ENCODE measurements around the gene RAET1G. TPM values are rescaled to one million over a fixed set of nuclear protein-coding genes. Genes with fewer than 3 reads are reported as not detected.

Gene RAET1G
- total RNA-seq, 2 experiments from 2014 or later: not detected

DNA sequence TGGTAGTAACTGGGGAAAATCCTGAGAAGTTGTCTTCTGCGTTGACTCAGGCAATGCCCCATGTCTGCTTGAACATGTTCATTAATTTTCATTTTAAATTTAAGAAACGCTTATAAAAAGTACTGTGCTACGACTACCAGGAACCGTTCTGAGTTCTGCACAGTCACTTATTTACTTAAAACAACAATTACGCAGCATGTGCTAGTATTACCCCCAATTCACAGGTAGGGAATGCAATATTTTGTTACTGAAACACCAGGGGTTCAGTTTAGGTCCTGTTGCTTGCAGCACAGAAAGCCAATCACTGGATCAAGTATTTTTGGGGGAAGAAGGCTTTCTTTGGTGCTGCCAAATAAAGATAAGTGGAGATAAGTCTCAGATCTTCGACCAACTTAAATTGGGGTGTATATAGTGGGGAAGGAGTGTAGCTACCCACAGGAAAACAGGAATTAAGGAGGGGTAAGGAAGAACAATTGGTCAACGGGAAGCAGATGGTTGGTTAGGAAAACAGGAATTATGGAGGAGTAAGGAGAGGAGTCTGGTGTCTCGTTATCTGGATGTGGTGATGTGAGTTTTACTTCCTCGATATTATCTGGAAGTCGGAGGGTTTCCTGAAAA, 53.5 kb downstream of the RAET1G start:
- no TSS peak for BruUV-seq (replicated peaks)
- H3K4me3 ChIP-seq (ENCODE audit: low read depth, low read length, poor library complexity, severe bottlenecking): no peak overlapping the region
- no peaks in the 10 kb centered on the region for H3K79me2 ChIP-seq (ENCODE audit: insufficient read depth, low read depth, low read length)
- intact Hi-C loops (cut with micrococcal nuclease; ENCODE audit: unreplicated experiment): no loop called here
- POLR2A ChIA-PET: interaction anchor here (0.5 kb wide), 1 partner anchor 1623 kb away, joined by 4 read pairs; no protein-coding TSS in a partner anchor
- H3K27ac ChIP-seq (ENCODE audit: low read depth, low read length, poor library complexity, severe bottlenecking): no peak overlapping the region
- H4K20me1 ChIP-seq (ENCODE audit: insufficient read depth, low read length): no peaks in the 10 kb centered on the region
- 0 out of 2 replicates have a peak, but pooled peaks cover 9% of the 10 kb centered on the region for H3K9me3 ChIP-seq (ENCODE audit: low read length)
- no peak overlapping the region for H2AFZ ChIP-seq (ENCODE audit: low read length)
- H3K4me1 ChIP-seq (ENCODE audit: insufficient read depth, low read length, poor library complexity, severe bottlenecking): peaks cover 5% of the 10 kb centered on the region
- DNase-seq (ENCODE audit: low spot score): no peak
- H3K4me2 ChIP-seq (ENCODE audit: low read length): no peak overlapping the region
- no peak for TF ChIP-seq EZH2phosphoT487 (IDR thresholded peaks at IDR 0.05; ENCODE audit: borderline replicate concordance, low read depth, low read length)
- TF ChIP-seq, protein P1, sequence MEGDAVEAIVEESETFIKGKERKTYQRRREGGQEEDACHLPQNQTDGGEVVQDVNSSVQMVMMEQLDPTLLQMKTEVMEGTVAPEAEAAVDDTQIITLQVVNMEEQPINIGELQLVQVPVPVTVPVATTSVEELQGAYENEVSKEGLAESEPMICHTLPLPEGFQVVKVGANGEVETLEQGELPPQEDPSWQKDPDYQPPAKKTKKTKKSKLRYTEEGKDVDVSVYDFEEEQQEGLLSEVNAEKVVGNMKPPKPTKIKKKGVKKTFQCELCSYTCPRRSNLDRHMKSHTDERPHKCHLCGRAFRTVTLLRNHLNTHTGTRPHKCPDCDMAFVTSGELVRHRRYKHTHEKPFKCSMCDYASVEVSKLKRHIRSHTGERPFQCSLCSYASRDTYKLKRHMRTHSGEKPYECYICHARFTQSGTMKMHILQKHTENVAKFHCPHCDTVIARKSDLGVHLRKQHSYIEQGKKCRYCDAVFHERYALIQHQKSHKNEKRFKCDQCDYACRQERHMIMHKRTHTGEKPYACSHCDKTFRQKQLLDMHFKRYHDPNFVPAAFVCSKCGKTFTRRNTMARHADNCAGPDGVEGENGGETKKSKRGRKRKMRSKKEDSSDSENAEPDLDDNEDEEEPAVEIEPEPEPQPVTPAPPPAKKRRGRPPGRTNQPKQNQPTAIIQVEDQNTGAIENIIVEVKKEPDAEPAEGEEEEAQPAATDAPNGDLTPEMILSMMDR (conservative IDR thresholded peaks at IDR 0.05; ENCODE audit: low read length): no peak
- no peaks in the 10 kb centered on the region for H3K36me3 ChIP-seq (ENCODE audit: insufficient read depth, low read length)
- CTCF ChIA-PET (ENCODE audit: unreplicated experiment): no interaction called here
- H3K9me2 ChIP-seq (ENCODE audit: insufficient read depth, low read length): no peaks in the 10 kb centered on the region

DNA sequence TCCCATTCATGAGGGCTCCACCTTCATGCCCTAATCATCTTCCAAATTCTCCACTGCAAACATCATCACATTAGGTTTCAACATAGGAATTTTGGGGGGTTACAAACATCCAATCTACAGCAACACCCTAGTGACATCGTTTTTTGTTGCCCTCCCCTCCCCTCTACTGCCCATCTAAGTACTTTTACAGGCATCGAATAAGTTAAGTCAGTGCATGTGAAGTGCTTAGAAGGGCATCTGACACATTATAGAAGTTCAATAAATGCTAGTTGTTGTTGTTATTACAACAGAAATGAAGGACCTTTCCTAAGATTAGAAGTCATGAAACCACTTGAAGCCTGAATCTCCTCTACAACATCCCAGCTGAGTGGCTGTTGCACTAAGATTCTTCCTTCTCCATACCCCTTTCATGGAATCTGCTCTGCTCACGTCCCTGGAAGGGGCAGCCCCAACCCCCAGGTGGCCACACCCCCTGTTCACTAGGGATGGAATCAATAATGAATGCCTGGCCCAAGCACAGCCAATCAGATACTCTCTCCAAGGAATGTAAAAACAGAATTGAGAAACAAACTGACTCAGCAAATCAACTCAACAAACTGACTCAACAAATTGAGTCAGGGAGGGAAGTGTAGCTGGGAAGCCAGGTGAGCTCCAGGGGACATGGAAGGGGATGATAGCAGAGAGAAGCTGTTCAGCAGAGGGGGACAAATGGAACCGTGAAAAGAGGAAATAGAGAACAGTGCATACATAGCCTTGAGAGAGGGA, 54.9 kb downstream of the RAET1G start:
- TF ChIP-seq, protein P1 (conservative IDR thresholded peaks at IDR 0.05; ENCODE audit: low read length): no peak
- no peak for TF ChIP-seq EZH2phosphoT487 (IDR thresholded peaks at IDR 0.05; ENCODE audit: borderline replicate concordance, low read depth, low read length)
- BruUV-seq (replicated peaks): no TSS peak
- H3K4me2 ChIP-seq (ENCODE audit: low read length): no peak overlapping the region
- peak overlapping the region; percentile 29; the same call in 1 of the 2 replicates for H2AFZ ChIP-seq (ENCODE audit: low read length)
- intact Hi-C loops (cut with micrococcal nuclease; ENCODE audit: unreplicated experiment): no loop called here
- no peak overlapping the region for H3K27ac ChIP-seq (ENCODE audit: low read depth, low read length, poor library complexity, severe bottlenecking)
- ChIA-PET CTCF (ENCODE audit: unreplicated experiment) (interaction anchor here (1.0 kb wide), 1 partner anchor 9 kb away, joined by 4 read pairs; no protein-coding TSS in a partner anchor), POLR2A (no interaction called here)
- H3K9me3 ChIP-seq (ENCODE audit: low read length): 0 out of 2 replicates have a peak, but pooled peaks cover 9% of the 10 kb centered on the region
- H4K20me1 ChIP-seq (ENCODE audit: insufficient read depth, low read length): no peaks in the 10 kb centered on the region
- DNase-seq (ENCODE audit: low spot score): no peak
- no peaks in the 10 kb centered on the region for H3K9me2 ChIP-seq (ENCODE audit: insufficient read depth, low read length)
- no peak overlapping the region for H3K4me3 ChIP-seq (ENCODE audit: low read depth, low read length, poor library complexity, severe bottlenecking)
- H3K4me1 ChIP-seq (ENCODE audit: insufficient read depth, low read length, poor library complexity, severe bottlenecking): peaks cover 9% of the 10 kb centered on the region
- H3K79me2 ChIP-seq (ENCODE audit: insufficient read depth, low read depth, low read length): no peaks in the 10 kb centered on the region
- H3K36me3 ChIP-seq (ENCODE audit: insufficient read depth, low read length): no peaks in the 10 kb centered on the region

Other genes starting within 250 kb of the RAET1G start
- gene LATS1, start 205.0 kb downstream of the RAET1G start, total RNA-seq (2014; rRNA removed; shearing (Covaris generic)): 15.6 and 23.1 TPM in 2 replicates
- 30.3 and 30.7 TPM in 2 replicates for gene LATS1, start 205.0 kb downstream of the RAET1G start, total RNA-seq (2022)
- 28.6 and 30.7 TPM in 2 replicates for gene NUP43, start 176.6 kb downstream of the RAET1G start, total RNA-seq (2014; rRNA removed; shearing (Covaris generic))
- gene NUP43, start 176.6 kb downstream of the RAET1G start, total RNA-seq (2022): 72.4 and 73.0 TPM in 2 replicates
- 125 and 140 TPM in 2 replicates for gene PCMT1, start 173.4 kb downstream of the RAET1G start, total RNA-seq (2014; rRNA removed; shearing (Covaris generic))
- 116 and 117 TPM in 2 replicates for gene PCMT1, start 173.4 kb downstream of the RAET1G start, total RNA-seq (2022)
- gene LRP11, start 58.8 kb downstream of the RAET1G start, total RNA-seq (2014; rRNA removed; shearing (Covaris generic)): 1.1 and 1.5 TPM in 2 replicates
- 1.2 and 1.5 TPM in 2 replicates for gene LRP11, start 58.8 kb downstream of the RAET1G start, total RNA-seq (2022)
- gene RAET1E, start 25.0 kb downstream of the RAET1G start, total RNA-seq (2014; rRNA removed; shearing (Covaris generic)): not detected in 2 replicates
- not detected in 2 replicates for gene RAET1E, start 25.0 kb downstream of the RAET1G start, total RNA-seq (2022)
- 0.60 TPM in 1 of 2 replicates, not detected in the other for gene ULBP2, start 18.9 kb upstream of the RAET1G start, total RNA-seq (2014; rRNA removed; shearing (Covaris generic))
- 2.6 and 3.0 TPM in 2 replicates for gene ULBP2, start 18.9 kb upstream of the RAET1G start, total RNA-seq (2022)
- gene ULBP1, start 40.8 kb upstream of the RAET1G start, total RNA-seq (2014; rRNA removed; shearing (Covaris generic)): 0.79 and 0.82 TPM in 2 replicates
- 1.9 and 2.3 TPM in 2 replicates for gene ULBP1, start 40.8 kb upstream of the RAET1G start, total RNA-seq (2022)
- gene RAET1L, start 102.4 kb upstream of the RAET1G start, total RNA-seq (2014; rRNA removed; shearing (Covaris generic)): not detected in 2 replicates
- gene RAET1L, start 102.4 kb upstream of the RAET1G start, total RNA-seq (2022): not detected in 2 replicates
- 3.5 and 4.5 TPM in 2 replicates for gene ULBP3, start 146.0 kb upstream of the RAET1G start, total RNA-seq (2014; rRNA removed; shearing (Covaris generic))
- 4.1 and 4.3 TPM in 2 replicates for gene ULBP3, start 146.0 kb upstream of the RAET1G start, total RNA-seq (2022)
- gene PPP1R14C, start 219.9 kb upstream of the RAET1G start, total RNA-seq (2014; rRNA removed; shearing (Covaris generic)): not detected in 2 replicates
- 1.3 and 1.8 TPM in 2 replicates for gene PPP1R14C, start 219.9 kb upstream of the RAET1G start, total RNA-seq (2022)

Data from OCI-LY7 (cell line).